Astrocyte (in vitro differentiated cells and primary cell): ENCODE measurements around the gene POLE3. TPM values are rescaled to one million over a fixed set of nuclear protein-coding genes. Genes with fewer than 3 reads are reported as not detected.

Source experiments
- DNase-seq: peaks from one replicate; pipeline ENCODE4 v3.0.0-alpha.2; 2010; ENCODE audit warnings: low read depth
- FAIRE-seq: peaks from 2 replicates; lab custom pipeline; 2011; peaks lifted over from hg19 to GRCh38; lab: Jason Lieb, UNC
- H2AFZ ChIP-seq: 2 replicates; pipeline ENCODE4 v1.6.0; 2012; ENCODE audit warnings: low read depth, low read length, inconsistent platforms
- H3K27ac ChIP-seq: 2 replicates; pipeline ENCODE4 v1.5.1; 2011; ENCODE audit warnings: low read depth, low read length, inconsistent platforms
- H3K27me3 ChIP-seq: 2 replicates; pipeline ENCODE4 v1.6.0; 2011; ENCODE audit warnings: low read length, inconsistent platforms; ENCODE audit not compliant: insufficient read depth
- H3K36me3 ChIP-seq: 2 replicates; pipeline ENCODE4 v1.5.1; 2011; ENCODE audit warnings: low read length, inconsistent platforms; ENCODE audit not compliant: insufficient read depth
- H3K4me1 ChIP-seq: 2 replicates; pipeline ENCODE4 v1.5.1; 2011; ENCODE audit warnings: low read length, inconsistent platforms; ENCODE audit not compliant: insufficient read depth
- H3K4me2 ChIP-seq: 2 replicates; pipeline ENCODE4 v1.6.0; 2012; ENCODE audit warnings: low read length, inconsistent platforms
- H3K4me3 ChIP-seq: 2 replicates; pipeline ENCODE4 v1.5.1; 2011; ENCODE audit warnings: low read depth, mild to moderate bottlenecking, low read length, inconsistent platforms; ENCODE audit not compliant: insufficient read depth
- H3K79me2 ChIP-seq: 2 replicates; pipeline ENCODE4 v1.6.0; 2012; ENCODE audit warnings: mild to moderate bottlenecking, low read length, inconsistent platforms; ENCODE audit not compliant: insufficient read depth
- H3K9ac ChIP-seq: 2 replicates; pipeline ENCODE4 v1.6.0; 2012; ENCODE audit warnings: mild to moderate bottlenecking, low read length, inconsistent platforms
- H3K9me3 ChIP-seq: 2 replicates; pipeline ENCODE4 v1.5.1; 2012; ENCODE audit warnings: low read depth, mild to moderate bottlenecking, low read length, inconsistent platforms; ENCODE audit not compliant: insufficient read depth
- H4K20me1 ChIP-seq: 2 replicates; pipeline ENCODE4 v1.6.0; 2012; ENCODE audit warnings: low read length, inconsistent platforms; ENCODE audit not compliant: insufficient read depth
- H3K27ac Mint-ChIP-seq: one replicate; pipeline ENCODE4 v1.8.0; 2021; ENCODE audit warnings: mild to moderate bottlenecking, mixed read lengths; ENCODE audit not compliant: unreplicated experiment
- H3K27me3 Mint-ChIP-seq: one replicate; pipeline ENCODE4 v1.8.0; 2021; ENCODE audit warnings: low read depth, mixed read lengths; ENCODE audit not compliant: unreplicated experiment
- H3K36me3 Mint-ChIP-seq: one replicate; pipeline ENCODE4 v1.8.0; 2021; ENCODE audit warnings: low read depth, mixed read lengths; ENCODE audit not compliant: unreplicated experiment
- H3K4me1 Mint-ChIP-seq: one replicate; pipeline ENCODE4 v1.8.0; 2021; ENCODE audit warnings: low read depth, mixed read lengths; ENCODE audit not compliant: unreplicated experiment
- H3K4me3 Mint-ChIP-seq: one replicate; pipeline ENCODE4 v1.8.0; 2021; ENCODE audit warnings: mild to moderate bottlenecking, moderate library complexity, mixed read lengths; ENCODE audit not compliant: unreplicated experiment
- H3K9me3 Mint-ChIP-seq: one replicate; pipeline ENCODE4 v1.8.0; 2021; ENCODE audit warnings: mild to moderate bottlenecking, mixed read lengths; ENCODE audit not compliant: unreplicated experiment
- EZH2 ChIP-seq: IDR thresholded peaks from 2 replicates; pipeline ENCODE4 v1.6.1; 2012; ENCODE audit warnings: mild to moderate bottlenecking, low read length, inconsistent platforms; ENCODE audit not compliant: insufficient read depth
- total RNA-seq: library from RNA; stranded (reverse); gene quantifications from 2 replicates; pipeline ENCODE4 v1.2.1, GENCODE V29; 2021
- TF ChIP-seq, protein P1 (sequence below): IDR thresholded peaks from 2 replicates; pipeline ENCODE4 v1.5.1; 2011; ENCODE audit warnings: low read depth, mild to moderate bottlenecking, inconsistent platforms, low read length, moderate library complexity; ENCODE audit not compliant: insufficient read depth

Gene POLE3
- total RNA-seq, 1 donor from 2014 or later: 36.6 TPM

DNA sequence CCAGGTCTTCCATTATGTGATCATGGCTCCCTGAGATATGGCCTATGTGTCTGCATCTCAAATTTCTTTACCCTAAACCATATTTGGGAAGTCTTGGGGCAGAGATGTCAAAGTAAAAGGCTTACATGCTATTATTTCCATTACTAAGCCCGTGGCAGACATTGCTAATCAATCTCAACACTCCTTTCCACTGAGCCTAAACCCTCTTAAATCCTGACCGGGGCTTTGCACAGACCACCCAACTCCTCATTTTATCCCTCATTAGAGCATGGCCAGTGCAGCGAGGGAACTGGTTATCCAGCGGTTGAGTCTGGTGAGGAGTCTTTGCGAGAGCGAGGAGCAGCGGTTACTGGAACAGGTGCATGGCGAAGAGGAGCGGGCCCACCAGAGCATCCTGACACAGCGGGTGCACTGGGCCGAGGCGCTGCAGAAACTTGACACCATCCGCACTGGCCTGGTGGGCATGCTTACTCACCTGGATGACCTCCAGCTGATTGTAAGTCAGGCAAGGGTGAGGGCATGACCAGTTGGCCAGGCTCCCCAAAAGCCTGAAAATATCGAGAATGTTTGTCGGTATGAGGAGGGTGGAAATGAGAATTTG is 50.1 kb downstream of the POLE3 start:
- Histone ChIP-seq H4K20me1 (no peaks in the 10 kb centered on the region), H3K9me3 (no peaks in the 10 kb centered on the region), H3K27me3 (peaks cover 31% of the 10 kb centered on the region), H3K36me3 (no peaks in the 10 kb centered on the region), H3K4me1 (peaks cover 4% of the 10 kb centered on the region), H3K79me2 (no peaks in the 10 kb centered on the region), H2AFZ (no peak overlapping the region), H3K27ac (no peak overlapping the region), H3K4me3 (no peak overlapping the region), H3K4me2 (no peak overlapping the region), H3K9ac (no peak overlapping the region)
- Mint-ChIP-seq H3K4me1 (peaks cover 4% of the 10 kb centered on the region), H3K9me3 (no peaks in the 10 kb centered on the region), H3K4me3 (no peak overlapping the region), H3K36me3 (no peaks in the 10 kb centered on the region), H3K27me3 (peaks cover 14% of the 10 kb centered on the region), H3K27ac (no peak overlapping the region)
- FAIRE-seq (no peak), DNase-seq (no peak)
- no peak for TF ChIP-seq EZH2
- TF ChIP-seq, protein P1, sequence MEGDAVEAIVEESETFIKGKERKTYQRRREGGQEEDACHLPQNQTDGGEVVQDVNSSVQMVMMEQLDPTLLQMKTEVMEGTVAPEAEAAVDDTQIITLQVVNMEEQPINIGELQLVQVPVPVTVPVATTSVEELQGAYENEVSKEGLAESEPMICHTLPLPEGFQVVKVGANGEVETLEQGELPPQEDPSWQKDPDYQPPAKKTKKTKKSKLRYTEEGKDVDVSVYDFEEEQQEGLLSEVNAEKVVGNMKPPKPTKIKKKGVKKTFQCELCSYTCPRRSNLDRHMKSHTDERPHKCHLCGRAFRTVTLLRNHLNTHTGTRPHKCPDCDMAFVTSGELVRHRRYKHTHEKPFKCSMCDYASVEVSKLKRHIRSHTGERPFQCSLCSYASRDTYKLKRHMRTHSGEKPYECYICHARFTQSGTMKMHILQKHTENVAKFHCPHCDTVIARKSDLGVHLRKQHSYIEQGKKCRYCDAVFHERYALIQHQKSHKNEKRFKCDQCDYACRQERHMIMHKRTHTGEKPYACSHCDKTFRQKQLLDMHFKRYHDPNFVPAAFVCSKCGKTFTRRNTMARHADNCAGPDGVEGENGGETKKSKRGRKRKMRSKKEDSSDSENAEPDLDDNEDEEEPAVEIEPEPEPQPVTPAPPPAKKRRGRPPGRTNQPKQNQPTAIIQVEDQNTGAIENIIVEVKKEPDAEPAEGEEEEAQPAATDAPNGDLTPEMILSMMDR: no peak

DNA sequence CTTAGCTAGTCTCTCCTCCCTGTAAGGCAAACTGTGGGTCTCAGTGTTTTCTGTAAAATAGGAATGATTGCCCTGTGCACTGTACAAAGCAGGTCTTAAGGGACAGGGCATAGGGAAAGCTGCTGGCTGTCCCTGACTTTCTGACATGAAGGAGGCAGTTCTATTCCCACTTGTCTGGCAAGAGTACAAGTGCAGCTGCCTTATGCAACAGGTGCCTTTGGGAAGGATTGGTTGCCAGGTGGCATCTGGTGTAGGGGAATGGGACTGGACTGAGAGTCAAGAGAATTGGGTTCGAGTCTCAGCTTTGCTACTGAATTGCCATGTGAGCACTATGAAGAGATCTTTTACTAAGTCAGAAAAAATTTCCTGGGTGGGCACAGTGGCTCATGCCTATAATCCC is 51.1 kb downstream of the POLE3 start:
- H3K9ac ChIP-seq: no peak overlapping the region
- Mint-ChIP-seq H3K27me3 (peaks cover 18% of the 10 kb centered on the region), H3K36me3 (no peaks in the 10 kb centered on the region), H3K4me3 (no peak overlapping the region), H3K27ac (no peak overlapping the region), H3K9me3 (no peaks in the 10 kb centered on the region), H3K4me1 (peaks cover 4% of the 10 kb centered on the region)
- H3K4me3 ChIP-seq: no peak overlapping the region
- H3K27me3 ChIP-seq: peaks cover 34% of the 10 kb centered on the region
- TF ChIP-seq EZH2: no peak
- TF ChIP-seq, protein P1: no peak
- FAIRE-seq (no peak), DNase-seq (no peak)
- no peaks in the 10 kb centered on the region for H3K79me2 ChIP-seq
- H4K20me1 ChIP-seq: no peaks in the 10 kb centered on the region
- no peak overlapping the region for H3K27ac ChIP-seq
- no peaks in the 10 kb centered on the region for H3K9me3 ChIP-seq
- peaks cover 4% of the 10 kb centered on the region for H3K4me1 ChIP-seq
- no peak overlapping the region for H2AFZ ChIP-seq
- H3K36me3 ChIP-seq: no peaks in the 10 kb centered on the region
- no peak overlapping the region for H3K4me2 ChIP-seq

Other genes with a start within 250 kb of the POLE3 start
- gene FKBP15, start 189.4 kb downstream of the POLE3 start, total RNA-seq: 26.4 and 27.2 TPM in 2 replicates
- gene SLC31A1, start 189.1 kb downstream of the POLE3 start, total RNA-seq: 35.8 and 39.1 TPM in 2 replicates
- gene CDC26, start 135.1 kb downstream of the POLE3 start, total RNA-seq: 22.5 and 23.9 TPM in 2 replicates
- 33.2 and 33.4 TPM in 2 replicates for gene PRPF4, start 135.0 kb downstream of the POLE3 start, total RNA-seq
- not detected in 2 replicates for gene RNF183, start 107.3 kb downstream of the POLE3 start, total RNA-seq
- gene WDR31, start 70.4 kb downstream of the POLE3 start, total RNA-seq: 1.6 and 2.1 TPM in 2 replicates
- 0.27 TPM in 1 of 2 replicates, not detected in the other for gene BSPRY, start 61.1 kb downstream of the POLE3 start, total RNA-seq
- 8.8 and 9.4 TPM in 2 replicates for gene HDHD3, start 33.7 kb downstream of the POLE3 start, total RNA-seq
- gene ALAD, start 9.4 kb downstream of the POLE3 start, total RNA-seq: 19.9 and 20.7 TPM in 2 replicates
- 0.65 and 0.66 TPM in 2 replicates for gene C9orf43, start 72 bp upstream of the POLE3 start, total RNA-seq
- gene RGS3, start 53.1 kb upstream of the POLE3 start, total RNA-seq: 92.5 and 106 TPM in 2 replicates